Measurements from ENCODE around the gene CMA1.

DNA sequence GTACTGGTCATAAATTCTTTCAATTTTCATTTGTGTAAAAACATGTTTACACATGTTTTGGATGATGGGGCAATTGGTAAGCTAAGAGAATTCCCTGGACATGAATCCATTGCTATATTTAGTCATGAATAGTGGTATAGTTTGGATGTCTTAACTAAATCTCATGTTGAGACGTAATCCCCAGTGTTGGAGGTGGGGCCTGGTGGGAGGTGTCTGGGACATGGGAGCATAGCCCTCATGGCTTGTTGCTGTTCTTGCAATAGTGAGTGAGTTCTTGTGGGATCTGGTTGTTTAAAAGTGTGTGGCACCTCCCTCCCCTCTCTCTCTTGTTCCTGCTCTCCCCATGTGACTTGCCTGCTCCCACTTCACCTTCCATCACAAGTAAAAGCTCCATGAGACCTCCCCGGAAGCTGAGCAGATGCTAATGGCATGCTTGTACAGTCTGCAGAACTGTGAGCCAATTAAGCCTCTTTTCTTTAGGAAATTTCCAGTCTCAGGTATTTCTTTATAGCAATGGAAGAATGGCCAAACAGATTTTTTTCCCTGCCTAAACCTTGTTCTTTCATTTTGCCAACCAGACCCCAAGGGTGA, 34.4 kb upstream of the CMA1 start:
- no peak for TF ChIP-seq EZH2 (IDR thresholded peaks at IDR 0.05; ENCODE audit: borderline replicate concordance, low read length)
- TF ChIP-seq, protein P1, sequence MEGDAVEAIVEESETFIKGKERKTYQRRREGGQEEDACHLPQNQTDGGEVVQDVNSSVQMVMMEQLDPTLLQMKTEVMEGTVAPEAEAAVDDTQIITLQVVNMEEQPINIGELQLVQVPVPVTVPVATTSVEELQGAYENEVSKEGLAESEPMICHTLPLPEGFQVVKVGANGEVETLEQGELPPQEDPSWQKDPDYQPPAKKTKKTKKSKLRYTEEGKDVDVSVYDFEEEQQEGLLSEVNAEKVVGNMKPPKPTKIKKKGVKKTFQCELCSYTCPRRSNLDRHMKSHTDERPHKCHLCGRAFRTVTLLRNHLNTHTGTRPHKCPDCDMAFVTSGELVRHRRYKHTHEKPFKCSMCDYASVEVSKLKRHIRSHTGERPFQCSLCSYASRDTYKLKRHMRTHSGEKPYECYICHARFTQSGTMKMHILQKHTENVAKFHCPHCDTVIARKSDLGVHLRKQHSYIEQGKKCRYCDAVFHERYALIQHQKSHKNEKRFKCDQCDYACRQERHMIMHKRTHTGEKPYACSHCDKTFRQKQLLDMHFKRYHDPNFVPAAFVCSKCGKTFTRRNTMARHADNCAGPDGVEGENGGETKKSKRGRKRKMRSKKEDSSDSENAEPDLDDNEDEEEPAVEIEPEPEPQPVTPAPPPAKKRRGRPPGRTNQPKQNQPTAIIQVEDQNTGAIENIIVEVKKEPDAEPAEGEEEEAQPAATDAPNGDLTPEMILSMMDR (conservative IDR thresholded peaks at IDR 0.05 in 1 of 2, IDR thresholded peaks at IDR 0.05 in 1 of 2; ENCODE audit: extremely low read depth in 1 of 2, insufficient read depth in 1 of 2, low read depth in 1 of 2, low read length in 2 of 2) = no peak

Data from mammary epithelial cell (primary cell).